Activated CD8-positive, alpha-beta memory T cell treated with anti-CD3 and anti-CD28 coated beads, Interleukin-2, amount 10 ng/mL, durations not matched to agents 7 days and 5 days (primary cell): ENCODE measurements around the gene RNPEP. TPM values are rescaled to one million over a fixed set of nuclear protein-coding genes. Genes with fewer than 3 reads are reported as not detected.
A peak's percentile ranks its signal among the peaks of the same experiment; 100 is the strongest.
"Not testable (repeated sequence)": the region's sequence is repeated elsewhere in the genome, so short reads cannot be mapped to it uniquely, and the experiment has no call there.

Experiments used
- ATAC-seq: fragments of 150-1000 bp; cut with Tn5 transposase; one replicate; pipeline ENCODE4 v1.10.0; 2021; ENCODE audit warnings: moderate library complexity
- CTCF ChIA-PET: fragments of 350-600 bp; sonication (Branson Sonifier 250); formaldehyde crosslinking; loops from one replicate; lab custom pipeline; 2021; ENCODE audit warnings: antibody characterized with exemption; lab: Charles Lee
- DNase-seq: peaks from one replicate; pipeline ENCODE4 v3.0.0-alpha.2; 2020
- H3K27ac Mint-ChIP-seq: one replicate; pipeline ENCODE4 v1.8.0; 2021; ENCODE audit warnings: mild to moderate bottlenecking, mixed read lengths
- H3K27me3 Mint-ChIP-seq: one replicate; pipeline ENCODE4 v1.8.0; 2021; ENCODE audit warnings: mixed read lengths
- H3K36me3 Mint-ChIP-seq: one replicate; pipeline ENCODE4 v1.8.0; 2021; ENCODE audit warnings: mild to moderate bottlenecking, mixed read lengths
- H3K4me1 Mint-ChIP-seq: one replicate; pipeline ENCODE4 v1.8.0; 2021; ENCODE audit warnings: mixed read lengths
- H3K4me3 Mint-ChIP-seq: one replicate; pipeline ENCODE4 v1.8.0; 2021; ENCODE audit warnings: mild to moderate bottlenecking, moderate library complexity, mixed read lengths
- H3K9me3 Mint-ChIP-seq: one replicate; pipeline ENCODE4 v1.8.0; 2022; ENCODE audit warnings: low read depth, mixed read lengths
- total RNA-seq, 2 experiments: library from RNA; stranded (reverse); gene quantifications; one replicate each; pipeline ENCODE4 v1.2.3, GENCODE V29; 2021

RNPEP gene
- total RNA-seq, result 10 to 100 TPM; 38.3 to 40.4 TPM

GRCh38 chr1:201982623-201983379, at the start of gene RNPEP:
Gene RNPEP (plus strand): TSS chr1:201982648. CDS start chr1:201982667, 19 bp downstream.
- H3K36me3 Mint-ChIP-seq, result peaks cover 2% of the 10 kb centered on the region

GRCh38 chr1:201933840-201934430, 48.5 kb upstream of the RNPEP start:
- Mint-ChIP-seq H3K4me3 (no peak overlapping the region), H3K9me3 (no peaks in the 10 kb centered on the region), H3K27ac (no peak overlapping the region), H3K27me3 (peaks cover 29% of the 10 kb centered on the region), H3K36me3 (no peaks in the 10 kb centered on the region), H3K4me1 (no peaks in the 10 kb centered on the region)
- DNase-seq, result no peak
- no peak for ATAC-seq
- CTCF ChIA-PET, result no interaction called here

More at GRCh38 chr1:201982623-201983379, at the start of gene RNPEP:
- H3K27ac Mint-ChIP-seq, result peak within 1 kb of the TSS; percentile 88
- peak within 1 kb of the TSS; percentile 94 for H3K4me3 Mint-ChIP-seq
- H3K4me1 Mint-ChIP-seq, result peaks cover 19% of the 10 kb centered on the region
- H3K9me3 Mint-ChIP-seq, result no peaks in the 10 kb centered on the region
- H3K27me3 Mint-ChIP-seq, result peaks cover 9% of the 10 kb centered on the region
- ATAC-seq (peak; percentile 86), DNase-seq (peak; percentile 68)
- CTCF ChIA-PET, result interaction anchor here (0.7 to 9.1 kb wide), 7 partner anchors 9 to 470 kb away, joined by 3 to 48 read pairs (median 3); partner anchors contain the start of gene PTPN7

GRCh38 chr1:201937624-201938213, 44.7 kb upstream of the RNPEP start:
- no peaks in the 10 kb centered on the region for H3K9me3 Mint-ChIP-seq
- H3K4me1 Mint-ChIP-seq, result no peaks in the 10 kb centered on the region
- H3K4me3 Mint-ChIP-seq, result no peak overlapping the region
- H3K27me3 Mint-ChIP-seq, result peaks cover 27% of the 10 kb centered on the region
- CTCF ChIA-PET, result interaction anchor here (2.2 kb wide), 1 partner anchor 42 kb away, joined by 7 read pairs; no protein-coding TSS in a partner anchor
- no peak overlapping the region for H3K27ac Mint-ChIP-seq
- ATAC-seq, result no peak
- H3K36me3 Mint-ChIP-seq, result no peaks in the 10 kb centered on the region
- DNase-seq, result no peak

- Mint-ChIP-seq H3K9me3 (no peaks in the 10 kb centered on the region), H3K4me3 (no peak overlapping the region), H3K27ac (no peak overlapping the region), H3K27me3 (peaks cover 30% of the 10 kb centered on the region), H3K4me1 (no peaks in the 10 kb centered on the region), H3K36me3 (no peaks in the 10 kb centered on the region)
- no peak for ATAC-seq
- DNase-seq, result no peak
- CTCF ChIA-PET, result interaction anchor here (2.2 kb wide), 1 partner anchor 43 kb away, joined by 7 read pairs; no protein-coding TSS in a partner anchor
Measured at GRCh38 chr1:201938440-201939035, 43.9 kb upstream of the RNPEP start.

GRCh38 chr1:201939148-201939547, 43.3 kb upstream of the RNPEP start:
- H3K4me1 Mint-ChIP-seq, result no peaks in the 10 kb centered on the region
- CTCF ChIA-PET, result no interaction called here
- peaks cover 30% of the 10 kb centered on the region for H3K27me3 Mint-ChIP-seq
- DNase-seq, result no peak
- no peaks in the 10 kb centered on the region for H3K9me3 Mint-ChIP-seq
- no peak overlapping the region for H3K4me3 Mint-ChIP-seq
- H3K36me3 Mint-ChIP-seq, result no peaks in the 10 kb centered on the region
- no peak overlapping the region for H3K27ac Mint-ChIP-seq
- no peak for ATAC-seq

GRCh38 chr1:201939574-201939973, 42.9 kb upstream of the RNPEP start:
- H3K9me3 Mint-ChIP-seq, result no peaks in the 10 kb centered on the region

GRCh38 chr1:201940316-201940715, 42.1 kb upstream of the RNPEP start:
- DNase-seq, H3K27ac Mint-ChIP-seq, H3K4me1 Mint-ChIP-seq, H3K9me3 Mint-ChIP-seq, H3K36me3 Mint-ChIP-seq, CTCF ChIA-PET, H3K4me3 Mint-ChIP-seq, ATAC-seq: not testable (repeated sequence)
- H3K27me3 Mint-ChIP-seq, result peaks cover 30% of the 10 kb centered on the region

More at GRCh38 chr1:201939574-201939973, 42.9 kb upstream of the RNPEP start:
- no peak for ATAC-seq
- no peak overlapping the region for H3K4me3 Mint-ChIP-seq
- CTCF ChIA-PET, result no interaction called here
- no peak overlapping the region for H3K27ac Mint-ChIP-seq
- H3K4me1 Mint-ChIP-seq, result no peaks in the 10 kb centered on the region
- H3K27me3 Mint-ChIP-seq, result peaks cover 30% of the 10 kb centered on the region
- no peak for DNase-seq
- no peaks in the 10 kb centered on the region for H3K36me3 Mint-ChIP-seq

GRCh38 chr1:201941420-201942128, 40.9 kb upstream of the RNPEP start:
- Mint-ChIP-seq H3K4me1 (peaks cover 8% of the 10 kb centered on the region), H3K27me3 (peaks cover 37% of the 10 kb centered on the region)
- CTCF ChIA-PET, result no interaction called here

GRCh38 chr1:201942129-201942495, 40.3 kb upstream of the RNPEP start:
- DNase-seq (no peak), ATAC-seq (no peak)
- Mint-ChIP-seq H3K27ac (no peak overlapping the region), H3K36me3 (no peaks in the 10 kb centered on the region), H3K4me3 (no peak overlapping the region), H3K27me3 (peaks cover 42% of the 10 kb centered on the region), H3K9me3 (no peaks in the 10 kb centered on the region), H3K4me1 (peaks cover 13% of the 10 kb centered on the region)
- CTCF ChIA-PET, result interaction anchor here (2.2 kb wide), 1 partner anchor 46 kb away, joined by 8 read pairs; no protein-coding TSS in a partner anchor

More at GRCh38 chr1:201941420-201942128, 40.9 kb upstream of the RNPEP start:
- H3K27ac Mint-ChIP-seq, result no peak overlapping the region
- ATAC-seq (no peak), DNase-seq (no peak)
- no peaks in the 10 kb centered on the region for H3K9me3 Mint-ChIP-seq
- no peak overlapping the region for H3K4me3 Mint-ChIP-seq
- no peaks in the 10 kb centered on the region for H3K36me3 Mint-ChIP-seq

- no peaks in the 10 kb centered on the region for H3K9me3 Mint-ChIP-seq
- H3K4me3 Mint-ChIP-seq, result no peak overlapping the region
- no peaks in the 10 kb centered on the region for H3K36me3 Mint-ChIP-seq
- no peak for ATAC-seq
- H3K27me3 Mint-ChIP-seq, result peaks cover 51% of the 10 kb centered on the region
- DNase-seq, result no peak
- no peak overlapping the region for H3K27ac Mint-ChIP-seq
- CTCF ChIA-PET, result interaction anchor here (2.2 to 2.9 kb wide), 2 partner anchors 28 to 48 kb away, joined by 8 to 10 read pairs; no protein-coding TSS in a partner anchor
- H3K4me1 Mint-ChIP-seq, result peaks cover 13% of the 10 kb centered on the region
Measured at GRCh38 chr1:201944002-201944401, 38.4 kb upstream of the RNPEP start.

- H3K27ac Mint-ChIP-seq, result no peak overlapping the region
- ATAC-seq (no peak), DNase-seq (no peak)
- CTCF ChIA-PET, result interaction anchor here (2.9 to 3.2 kb wide), 2 partner anchors 28 to 49 kb away, joined by 10 to 21 read pairs; no protein-coding TSS in a partner anchor
- peaks cover 13% of the 10 kb centered on the region for H3K4me1 Mint-ChIP-seq
- H3K9me3 Mint-ChIP-seq, result no peaks in the 10 kb centered on the region
- no peaks in the 10 kb centered on the region for H3K36me3 Mint-ChIP-seq
- H3K4me3 Mint-ChIP-seq, result no peak overlapping the region
- peaks cover 53% of the 10 kb centered on the region for H3K27me3 Mint-ChIP-seq
Measured at GRCh38 chr1:201944639-201945038, 37.8 kb upstream of the RNPEP start.

- H3K4me1 Mint-ChIP-seq, result peaks cover 13% of the 10 kb centered on the region
- ATAC-seq (no peak), DNase-seq (no peak)
- H3K27me3 Mint-ChIP-seq, result peaks cover 53% of the 10 kb centered on the region
- no peaks in the 10 kb centered on the region for H3K9me3 Mint-ChIP-seq
- CTCF ChIA-PET, result interaction anchor here (0.7 to 3.2 kb wide), 5 partner anchors 9 to 49 kb away, joined by 3 to 21 read pairs (median 4); no protein-coding TSS in a partner anchor
- no peak overlapping the region for H3K4me3 Mint-ChIP-seq
- no peak overlapping the region for H3K27ac Mint-ChIP-seq
- no peaks in the 10 kb centered on the region for H3K36me3 Mint-ChIP-seq
Measured at GRCh38 chr1:201945157-201945556, 37.3 kb upstream of the RNPEP start.
